ENCODE data around the gene SLFN5.
A peak's percentile ranks its signal among the peaks of the same experiment; 100 is the strongest.
"Not testable (repeated sequence)": the region's sequence is repeated elsewhere in the genome, so short reads cannot be mapped to it uniquely, and the experiment has no call there.

The SLFN5 gene

DNA sequence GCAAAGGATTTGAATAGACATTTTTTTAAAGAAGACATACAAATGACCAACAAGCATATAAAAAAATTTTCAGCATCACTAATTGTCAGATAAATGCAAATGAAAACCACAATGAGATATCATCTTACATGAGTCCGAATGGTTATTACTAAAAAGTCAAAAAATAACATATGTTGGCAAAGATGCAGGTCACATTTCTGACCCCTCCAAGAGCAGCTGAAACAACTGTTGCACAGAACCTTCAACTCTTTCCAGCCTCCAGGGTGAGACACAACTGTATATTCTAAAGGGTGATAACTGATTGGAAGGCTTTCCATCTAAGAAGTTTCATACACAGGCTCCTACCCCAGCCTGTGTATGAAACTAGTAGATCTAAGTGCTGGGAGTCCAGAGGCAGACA, 51.9 kb downstream of the SLFN5 start:
- no peak for DNase-seq

DNA sequence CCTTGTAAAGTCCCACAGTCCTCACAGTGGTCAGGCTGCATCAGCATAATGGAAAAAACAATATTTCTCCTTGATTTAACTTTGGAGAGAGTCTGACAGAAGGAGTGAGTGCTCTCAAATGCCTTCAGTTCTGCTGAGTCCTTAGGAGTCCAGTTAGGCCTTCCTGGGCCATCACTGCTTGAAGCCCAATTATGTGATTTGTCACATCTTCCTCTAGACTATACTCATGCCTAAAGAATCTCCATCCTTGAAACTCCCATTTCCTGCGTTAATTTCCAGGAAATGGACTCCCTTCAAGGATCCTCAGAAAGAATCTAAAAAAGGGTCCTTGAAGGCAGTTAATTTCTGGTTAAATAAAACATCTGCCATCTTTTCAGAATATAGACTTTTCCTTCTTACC, 52.8 kb downstream of the SLFN5 start:
- DNase-seq, result no peak

DNA sequence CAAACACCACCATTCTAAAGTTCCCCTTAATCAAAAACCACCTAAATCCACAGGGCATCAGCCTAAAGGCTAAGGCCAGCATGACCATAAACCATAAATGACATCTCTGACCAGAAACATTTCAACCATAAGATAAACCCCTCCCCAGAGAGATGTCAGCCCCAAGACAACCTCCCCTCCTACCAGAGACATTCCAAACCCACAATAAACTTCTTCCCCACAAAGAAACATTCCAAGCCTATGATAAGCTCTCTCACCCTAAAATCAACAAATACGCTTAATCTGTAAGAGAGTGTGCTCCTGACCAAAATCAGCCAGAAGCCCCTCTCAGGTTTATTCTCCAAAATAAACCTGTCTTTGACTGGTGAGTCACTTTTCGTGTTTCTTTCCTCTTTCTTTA, 54.8 kb downstream of the SLFN5 start:
- DNase-seq, result no peak

DNA sequence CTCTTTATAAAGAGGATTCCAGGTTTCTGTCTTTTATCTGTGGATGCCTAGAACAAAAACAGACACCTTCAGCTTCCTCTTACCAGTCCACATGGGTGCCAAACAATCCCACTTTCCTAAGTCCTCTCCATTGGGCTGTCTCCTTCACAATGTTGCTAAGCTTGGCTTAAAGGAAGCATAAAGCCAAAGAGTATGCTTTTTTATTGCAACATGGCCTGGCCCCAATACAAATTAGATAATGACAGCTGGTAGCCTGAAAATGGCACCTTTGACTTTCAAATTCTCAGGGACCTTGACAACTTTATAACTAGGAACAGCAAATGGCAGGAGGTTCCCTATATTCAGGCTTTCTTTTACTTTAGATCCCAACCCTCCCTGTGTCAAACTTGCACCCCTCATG, 55.8 kb downstream of the SLFN5 start:
- DNase-seq, result no peak

- no peak for DNase-seq
These were observed 56.3 kb downstream of the SLFN5 start for GRCh38 chr17:35299135-35299534.

DNA sequence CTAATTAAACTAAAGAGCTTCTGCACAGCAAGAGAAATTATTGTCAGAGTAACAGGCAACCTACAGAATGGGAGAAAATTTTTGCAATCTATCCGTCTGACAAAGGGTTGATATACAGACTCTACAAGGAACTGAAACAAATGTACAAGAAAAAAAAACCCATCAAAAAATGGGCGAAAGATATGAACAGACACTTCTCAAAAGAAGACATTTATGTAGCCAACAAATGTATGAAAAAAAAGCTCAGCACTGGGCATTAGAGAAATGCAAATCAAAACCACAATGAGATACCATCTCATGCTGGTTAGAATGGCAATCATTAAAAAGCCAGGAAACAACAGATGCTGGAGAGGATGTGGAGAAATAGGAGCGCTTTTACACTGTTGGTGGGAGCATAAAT, 66.5 kb downstream of the SLFN5 start:
- DNase-seq, result not testable (repeated sequence)

GRCh38 chr17:35312346-35312745, 69.5 kb downstream of the SLFN5 start:
- DNase-seq, result no peak

GRCh38 chr17:35312790-35313711, 70.2 kb downstream of the SLFN5 start:
- peak; percentile 67 for DNase-seq

DNA sequence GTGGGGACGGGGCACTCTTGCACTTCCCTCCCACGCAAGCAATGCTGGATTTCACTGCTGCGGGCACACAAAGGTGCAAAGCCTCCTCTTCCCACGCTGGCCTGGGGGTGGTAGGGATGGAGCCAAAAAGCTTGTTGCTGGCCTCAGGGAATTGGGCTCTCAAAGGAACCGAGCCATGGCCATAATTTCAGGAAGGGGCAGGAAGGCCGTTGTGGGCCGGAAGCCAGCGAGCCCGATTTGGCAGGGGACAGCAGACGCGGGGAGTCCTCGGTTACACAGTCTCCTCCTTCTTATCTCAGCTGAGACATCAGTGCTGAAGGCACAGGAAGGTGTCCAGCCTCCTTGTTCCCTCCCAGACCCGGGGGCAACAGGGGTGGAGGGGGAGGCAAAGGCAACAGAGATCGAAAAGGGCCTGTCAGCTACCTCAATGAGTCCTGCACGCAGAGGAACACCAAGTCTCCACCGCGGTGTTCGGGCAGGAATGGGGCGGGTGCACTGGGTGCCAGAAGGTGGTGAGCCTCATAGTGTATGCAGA, 71.1 kb downstream of the SLFN5 start:
- DNase-seq, result no peak

- no peak for DNase-seq
These were observed 71.7 kb downstream of the SLFN5 start for GRCh38 chr17:35314415-35315216.

GRCh38 chr17:35315283-35315682, 72.4 kb downstream of the SLFN5 start:
- no peak for DNase-seq

- DNase-seq, result no peak
These were observed 73.1 kb downstream of the SLFN5 start for GRCh38 chr17:35315971-35316370.

GRCh38 chr17:35322749-35323148, 79.9 kb downstream of the SLFN5 start:
- DNase-seq, result no peak

All from inflammatory macrophage treated with lipopolysaccharide for 4 hours (primary cell).